ENCODE data around the gene BDKRB2.

- TF ChIP-seq CTCF (conservative IDR thresholded peaks at IDR 0.05) (no peak), EZH2 (IDR thresholded peaks at IDR 0.05; ENCODE audit: low read depth) (no peak)
Measured at GRCh38 chr14:96182546-96182945, 22.1 kb upstream of the BDKRB2 start.

Measured in PC-9 (cell line).